GM13977 (cell line): ENCODE results near the gene BPIFB6.
"Not testable (repeated sequence)": the region's sequence is repeated elsewhere in the genome, so short reads cannot be mapped to it uniquely, and the experiment has no call there.

Experiments
- DNase-seq: peaks from one replicate; pipeline ENCODE4 v3.0.0; 2012; ENCODE audit warnings: low spot score
- in situ Hi-C: fragments of 300-500 bp; cut with MboI; formaldehyde crosslinking; loops from one replicate; pipeline ENCODE4 v1.12.0; 2022; ENCODE audit warnings: low sequenced_read_pairs, low pct_unique_long_range_greater_than_20kb, mixed read lengths, inconsistent platforms; ENCODE audit not compliant: unreplicated experiment
- TF ChIP-seq, protein P1 (sequence below): IDR thresholded peaks from 2 replicates; pipeline ENCODE4 v1.5.1; 2012; ENCODE audit warnings: mild to moderate bottlenecking, control low read depth; ENCODE audit not compliant: insufficient read depth; ENCODE audit errors: extremely low read depth, missing control alignments

Gene BPIFB6

DNA sequence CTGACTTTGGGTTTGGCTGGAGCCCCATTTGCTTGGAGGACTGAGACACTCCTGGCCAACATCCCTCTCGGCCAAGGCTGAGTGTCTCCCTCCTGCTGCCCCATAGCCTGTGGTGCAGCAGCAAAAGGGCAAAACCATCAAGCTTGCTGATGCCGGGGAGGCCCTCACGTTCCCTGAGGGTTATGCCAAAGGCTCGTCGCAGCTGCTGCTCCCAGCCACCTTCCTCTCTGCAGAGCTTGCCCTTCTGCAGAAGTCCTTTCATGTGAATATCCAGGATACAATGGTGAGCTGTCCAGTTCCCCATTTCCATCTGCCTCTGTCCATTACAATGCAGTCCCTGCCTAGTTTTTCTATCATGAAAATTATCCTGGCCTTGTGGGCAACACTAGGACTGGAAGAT is 6.0 kb downstream of the BPIFB6 start:
- TF ChIP-seq, protein P1, sequence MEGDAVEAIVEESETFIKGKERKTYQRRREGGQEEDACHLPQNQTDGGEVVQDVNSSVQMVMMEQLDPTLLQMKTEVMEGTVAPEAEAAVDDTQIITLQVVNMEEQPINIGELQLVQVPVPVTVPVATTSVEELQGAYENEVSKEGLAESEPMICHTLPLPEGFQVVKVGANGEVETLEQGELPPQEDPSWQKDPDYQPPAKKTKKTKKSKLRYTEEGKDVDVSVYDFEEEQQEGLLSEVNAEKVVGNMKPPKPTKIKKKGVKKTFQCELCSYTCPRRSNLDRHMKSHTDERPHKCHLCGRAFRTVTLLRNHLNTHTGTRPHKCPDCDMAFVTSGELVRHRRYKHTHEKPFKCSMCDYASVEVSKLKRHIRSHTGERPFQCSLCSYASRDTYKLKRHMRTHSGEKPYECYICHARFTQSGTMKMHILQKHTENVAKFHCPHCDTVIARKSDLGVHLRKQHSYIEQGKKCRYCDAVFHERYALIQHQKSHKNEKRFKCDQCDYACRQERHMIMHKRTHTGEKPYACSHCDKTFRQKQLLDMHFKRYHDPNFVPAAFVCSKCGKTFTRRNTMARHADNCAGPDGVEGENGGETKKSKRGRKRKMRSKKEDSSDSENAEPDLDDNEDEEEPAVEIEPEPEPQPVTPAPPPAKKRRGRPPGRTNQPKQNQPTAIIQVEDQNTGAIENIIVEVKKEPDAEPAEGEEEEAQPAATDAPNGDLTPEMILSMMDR, result no peak
- no peak for DNase-seq
- in situ Hi-C loops, result no loop called here

DNA sequence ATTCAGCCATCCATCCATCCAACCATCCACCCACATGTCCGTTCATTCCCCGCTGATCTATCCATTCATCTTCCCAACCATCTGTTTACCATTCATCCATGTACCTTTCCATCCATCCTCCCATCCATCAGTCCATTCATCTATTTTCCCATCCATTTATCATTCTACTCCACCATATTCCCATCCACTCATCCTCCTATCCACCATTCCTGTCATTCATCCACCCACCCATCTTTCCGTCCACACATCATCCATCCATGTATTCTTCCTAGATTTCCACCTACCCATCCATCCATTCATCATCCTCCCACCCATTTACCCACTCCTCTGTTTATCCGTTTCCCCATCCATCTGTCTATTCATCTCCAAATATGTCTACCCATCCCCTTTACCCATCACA is 6.8 kb downstream of the BPIFB6 start:
- in situ Hi-C loops, result no loop called here
- no peak for DNase-seq
- TF ChIP-seq, protein P1, result no peak

DNA sequence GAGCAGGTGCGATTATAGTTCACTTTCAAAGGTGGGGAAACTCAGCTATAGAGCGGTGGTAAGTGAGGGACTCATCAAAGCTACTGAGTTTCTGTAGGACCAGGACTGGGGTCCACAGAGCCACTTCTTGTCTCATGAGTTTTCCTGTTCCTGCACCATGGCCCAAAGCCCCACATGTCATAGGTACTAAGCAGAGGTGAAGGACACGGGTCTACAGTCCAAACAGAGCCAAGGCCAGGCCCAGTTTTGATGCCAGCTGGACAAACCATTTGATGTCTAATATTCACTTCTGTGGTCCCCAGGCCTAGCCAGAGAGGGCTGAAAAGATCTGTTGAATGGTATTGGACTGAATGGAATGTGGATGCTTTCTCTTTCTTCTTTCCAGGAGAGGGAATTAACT is 11.0 kb downstream of the BPIFB6 start:
- in situ Hi-C loops, result no loop called here
- DNase-seq, result no peak
- TF ChIP-seq, protein P1, result no peak

DNA sequence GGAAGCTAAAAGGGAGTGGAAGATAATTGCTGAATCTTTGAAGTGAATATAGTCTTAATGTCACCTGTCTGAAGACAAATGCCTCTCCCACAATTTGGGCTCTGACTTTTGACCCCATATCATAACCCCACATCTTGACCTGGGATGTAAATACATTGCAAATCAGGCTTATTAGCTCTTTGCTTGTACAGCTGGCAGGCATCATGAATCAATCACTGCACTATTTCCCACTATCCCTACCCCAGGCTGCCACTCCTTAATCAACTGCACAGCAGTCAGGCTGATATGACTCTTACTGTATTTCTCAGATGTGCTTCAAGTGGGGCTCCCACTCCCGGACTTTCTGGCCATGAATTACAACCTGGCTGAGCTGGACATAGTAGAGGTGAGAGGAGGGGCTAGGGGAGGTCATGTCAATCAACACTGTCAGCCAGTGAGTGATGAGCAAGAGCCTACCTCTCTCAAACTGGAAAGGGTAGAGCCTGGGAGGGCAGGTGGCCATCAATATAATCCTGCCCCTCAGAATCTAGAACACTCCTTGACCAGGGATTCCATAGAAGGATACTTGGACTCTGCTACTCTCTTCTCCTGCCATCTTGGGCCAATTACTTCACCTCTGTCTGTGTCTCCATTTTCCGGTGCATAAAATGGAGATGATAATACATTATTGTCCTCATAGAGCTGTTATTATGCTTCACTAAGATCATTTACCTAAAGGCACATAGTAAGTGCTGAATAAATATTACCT is 11.7 kb downstream of the BPIFB6 start:
- DNase-seq, result no peak
- TF ChIP-seq, protein P1, result no peak
- in situ Hi-C loops, result no loop called here

DNA sequence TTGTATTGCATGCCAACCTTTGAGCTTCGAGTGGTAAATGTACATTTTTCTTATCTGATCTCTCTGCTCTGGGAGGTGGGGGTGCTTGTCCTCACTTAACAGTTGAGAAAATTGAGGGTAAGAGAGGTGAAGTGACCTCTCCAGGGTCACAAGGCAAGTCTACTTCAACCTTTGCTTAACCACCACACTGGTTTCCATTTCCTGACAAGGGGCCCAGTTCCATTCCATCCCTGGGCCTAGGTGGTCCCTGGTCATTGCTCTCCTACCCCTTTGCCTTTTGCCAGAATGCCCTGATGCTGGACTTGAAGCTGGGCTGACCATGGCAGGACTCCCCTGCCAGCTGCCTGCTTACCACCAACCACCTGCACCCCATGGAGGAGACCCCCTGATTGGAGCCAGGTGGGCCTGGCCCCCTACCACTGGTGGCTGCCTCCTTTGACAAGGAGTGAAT is 12.3 kb downstream of the BPIFB6 start:
- TF ChIP-seq, protein P1, result no peak
- DNase-seq, result no peak
- in situ Hi-C loops, result no loop called here

DNA sequence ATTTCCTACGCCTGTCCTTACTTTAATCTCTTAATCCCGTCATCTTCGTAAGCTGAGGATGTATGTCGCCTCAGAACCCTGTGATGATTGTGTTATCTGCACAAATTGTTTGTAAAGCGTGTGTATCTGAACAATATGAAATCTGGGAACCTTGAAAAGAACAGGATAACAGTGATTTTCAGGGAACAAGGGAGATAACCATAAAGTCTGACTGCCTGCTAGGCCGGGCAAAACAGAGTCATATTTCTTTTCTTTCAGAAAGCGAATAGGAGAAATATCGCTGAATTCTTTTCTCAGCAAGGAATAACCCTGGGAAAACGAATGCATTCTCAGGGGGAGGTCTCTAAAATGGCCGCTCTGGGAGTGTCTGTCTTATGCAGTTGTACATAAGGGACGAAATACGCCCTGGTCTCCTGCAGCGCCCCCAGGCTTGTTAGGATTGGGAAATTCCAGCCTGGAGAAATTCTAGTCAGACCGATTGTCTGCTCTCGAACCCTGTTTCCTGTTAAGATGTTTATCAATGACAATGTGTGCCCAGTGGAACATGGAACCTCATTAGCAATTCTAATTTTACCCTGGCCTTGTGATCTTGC is 13.8 kb downstream of the BPIFB6 start:
- DNase-seq, in situ Hi-C loops: not testable (repeated sequence)

DNA sequence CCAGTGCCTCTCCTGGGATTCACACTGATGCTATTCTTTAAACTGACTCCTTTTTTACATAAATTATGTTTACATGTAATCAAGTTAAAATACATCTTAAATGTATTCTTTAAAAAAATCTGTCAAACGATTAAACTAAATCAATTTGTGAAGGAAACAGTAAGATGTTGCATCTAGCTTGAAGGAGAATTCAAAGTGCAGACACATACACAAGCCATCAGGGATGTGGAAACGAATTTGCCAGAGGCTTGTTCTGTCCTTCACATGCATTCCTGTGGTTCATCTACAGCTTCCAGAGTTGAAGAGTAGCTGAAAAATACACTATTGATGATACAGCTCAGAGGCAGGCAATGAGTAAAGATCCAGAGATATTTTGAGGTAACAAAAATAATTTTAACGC is 15.0 kb downstream of the BPIFB6 start:
- in situ Hi-C loops, result no loop called here
- DNase-seq, result no peak
- TF ChIP-seq, protein P1, result no peak
